GM18499 (cell line): ENCODE data around the gene C1orf210.

Experiments
- ATAC-seq: cut with Tn5 transposase; IDR thresholded peaks from one replicate; pipeline ENCODE4 v1.9.1; 2021; ENCODE audit warnings: moderate number of reproducible peaks; ENCODE audit not compliant: insufficient read depth, unreplicated experiment

C1orf210 gene

GRCh38 chr1:43312663-43313515, 27.5 kb upstream of the C1orf210 start:
- ATAC-seq, result no peak

GRCh38 chr1:43312212-43312623, 26.8 kb upstream of the C1orf210 start:
- ATAC-seq, result no peak

GRCh38 chr1:43311521-43311920, 26.1 kb upstream of the C1orf210 start:
- no peak for ATAC-seq

GRCh38 chr1:43309405-43310025, 24.1 kb upstream of the C1orf210 start:
- ATAC-seq, result no peak

GRCh38 chr1:43308635-43309404, 23.4 kb upstream of the C1orf210 start:
- no peak for ATAC-seq

- ATAC-seq, result no peak
Observed at GRCh38 chr1:43307458-43308158, 22.2 kb upstream of the C1orf210 start.

GRCh38 chr1:43306688-43307457, 21.5 kb upstream of the C1orf210 start:
- ATAC-seq, result no peak

- no peak for ATAC-seq
Observed at GRCh38 chr1:43305926-43306687, 20.7 kb upstream of the C1orf210 start.

GRCh38 chr1:43305461-43305860, 20.1 kb upstream of the C1orf210 start:
- no peak for ATAC-seq

- no peak for ATAC-seq
Observed at GRCh38 chr1:43304771-43305300, 19.5 kb upstream of the C1orf210 start.

GRCh38 chr1:43304314-43304681, 18.9 kb upstream of the C1orf210 start:
- ATAC-seq, result no peak

GRCh38 chr1:43303471-43304313, 18.3 kb upstream of the C1orf210 start:
- ATAC-seq, result no peak

GRCh38 chr1:43302721-43303470, 17.5 kb upstream of the C1orf210 start:
- ATAC-seq, result no peak

- no peak for ATAC-seq
Observed at GRCh38 chr1:43302201-43302600, 16.8 kb upstream of the C1orf210 start.

- no peak for ATAC-seq
Observed at GRCh38 chr1:43300378-43301094, 15.2 kb upstream of the C1orf210 start, which contains the start of gene TIE1. TIE1 (plus strand) TSS chr1:43300982; CDS start chr1:43301072, 90 bp downstream.

- ATAC-seq, result no peak
Observed at GRCh38 chr1:43299101-43299500, 13.7 kb upstream of the C1orf210 start.
